Measurements from ENCODE around the gene DHRS7C.
"Not testable (repeated sequence)": the region's sequence is repeated elsewhere in the genome, so short reads cannot be mapped to it uniquely, and the experiment has no call there.

DHRS7C gene

DNA sequence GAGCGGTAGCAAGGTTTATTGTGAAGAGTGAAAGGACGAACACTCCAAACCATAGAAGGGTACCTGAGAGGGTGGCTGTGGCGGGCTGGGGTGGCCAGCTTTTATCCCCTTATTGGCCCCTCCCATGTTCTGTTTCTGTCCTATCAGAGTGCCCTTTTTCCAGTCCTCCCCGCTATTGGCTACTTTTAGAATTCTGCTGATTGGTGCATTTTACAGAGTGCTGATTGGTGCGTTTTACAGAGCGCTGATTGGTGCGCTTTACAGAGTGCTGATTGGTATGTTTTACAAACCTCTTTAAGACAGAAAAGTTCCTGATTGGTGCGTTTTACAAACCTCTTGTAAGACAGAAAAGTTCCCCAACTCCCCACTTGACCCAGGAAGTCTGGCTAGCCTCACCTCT lies 18.0 kb upstream of the DHRS7C start:
- DNase-seq = no peak

DNA sequence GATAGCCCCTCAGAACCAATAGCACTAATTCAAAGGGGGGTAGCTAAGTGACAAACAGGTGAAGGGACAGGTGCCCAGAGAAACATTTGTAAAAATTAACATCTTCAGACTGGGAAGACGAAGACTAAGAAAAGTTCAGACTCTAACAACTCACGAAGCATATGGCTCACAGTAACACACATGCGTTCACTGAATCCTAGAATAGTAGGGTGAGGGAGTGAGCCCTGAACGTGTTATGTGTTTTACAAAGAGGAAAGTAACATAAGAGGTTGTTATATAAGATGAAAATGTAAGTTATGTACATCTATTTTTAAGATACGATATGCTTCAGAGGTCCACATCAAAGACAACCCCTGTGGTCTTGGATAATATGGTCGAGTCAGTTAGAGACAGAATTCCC lies 15.3 kb upstream of the DHRS7C start:
- DNase-seq = no peak

DNA sequence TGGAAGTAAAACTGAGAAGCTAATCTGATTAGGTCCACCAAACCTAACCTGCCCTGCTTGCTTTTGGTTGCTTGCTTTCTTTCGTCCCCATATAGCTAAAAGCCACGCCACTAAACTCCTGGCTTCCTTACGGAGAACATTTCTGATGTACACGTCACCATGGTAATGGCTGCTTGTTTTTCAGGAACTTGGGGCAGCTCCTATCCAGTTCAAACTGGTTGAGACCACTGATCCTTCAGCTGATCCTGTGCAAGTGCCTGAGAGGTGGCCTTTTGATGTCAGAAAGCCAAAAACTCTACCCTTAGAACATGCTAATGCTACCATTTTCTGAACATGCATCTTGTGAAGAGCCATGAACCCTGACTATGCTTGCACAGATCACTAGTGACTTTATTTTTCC lies 14.4 kb upstream of the DHRS7C start:
- DNase-seq = no peak

DNA sequence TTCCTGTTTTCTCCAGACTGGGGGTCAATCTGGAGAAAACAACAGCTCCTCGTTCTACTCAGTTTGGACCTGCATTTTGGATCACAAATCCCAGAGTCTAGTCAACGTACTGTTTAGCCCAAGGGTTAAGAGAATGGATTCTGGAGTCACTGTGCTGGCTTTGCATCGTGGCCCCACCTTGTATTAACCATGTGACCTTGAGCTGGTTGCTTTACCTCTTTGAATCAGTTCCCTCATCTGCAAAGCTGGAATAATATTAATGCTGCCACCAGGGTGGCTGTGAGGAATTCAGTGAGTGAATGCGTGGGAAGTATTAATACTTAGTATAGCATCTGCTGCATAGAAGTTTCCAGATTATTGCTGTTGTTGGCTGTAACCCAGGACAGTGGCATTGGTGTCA lies 11.3 kb upstream of the DHRS7C start:
- DNase-seq = no peak

DNA sequence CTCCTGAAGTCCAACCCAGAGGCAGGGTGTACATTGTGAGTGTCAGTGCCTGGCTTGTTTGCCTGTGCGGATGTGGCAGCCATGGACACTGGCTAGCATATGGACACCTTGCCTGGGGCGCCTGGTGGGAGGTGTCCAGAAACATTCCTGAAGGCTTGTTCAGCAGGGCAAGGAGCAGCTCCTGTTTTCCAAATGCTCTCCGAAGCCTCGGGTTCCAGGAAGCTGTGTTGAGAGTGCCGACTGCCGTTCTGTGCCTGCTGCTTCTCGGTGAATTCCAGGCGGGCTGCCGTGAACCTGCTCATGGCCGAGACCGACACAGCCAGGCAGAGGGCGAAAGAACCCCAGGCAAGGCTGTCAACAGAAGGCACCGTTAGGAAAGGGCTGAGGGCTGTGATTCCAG lies 10.9 kb upstream of the DHRS7C start:
- DNase-seq = no peak

DNA sequence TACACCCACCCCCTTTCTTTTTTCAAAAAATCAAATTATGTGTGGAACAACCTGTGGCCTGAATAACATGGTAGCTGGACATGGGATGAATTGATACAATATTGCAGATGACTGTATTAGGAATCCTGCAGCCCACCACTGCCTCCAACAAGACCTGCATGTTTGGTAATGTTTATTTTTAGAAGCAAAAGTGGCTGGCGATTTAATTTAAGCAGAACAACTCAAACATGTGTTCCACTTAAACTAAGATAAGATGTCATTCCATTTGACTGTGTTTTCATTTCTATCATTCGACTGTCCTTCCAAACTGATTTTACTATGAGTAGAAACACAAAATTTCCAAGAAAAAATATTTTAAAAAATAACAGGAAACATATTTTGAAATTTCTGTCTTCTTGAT lies 10.1 kb upstream of the DHRS7C start:
- DNase-seq = no peak

DNA sequence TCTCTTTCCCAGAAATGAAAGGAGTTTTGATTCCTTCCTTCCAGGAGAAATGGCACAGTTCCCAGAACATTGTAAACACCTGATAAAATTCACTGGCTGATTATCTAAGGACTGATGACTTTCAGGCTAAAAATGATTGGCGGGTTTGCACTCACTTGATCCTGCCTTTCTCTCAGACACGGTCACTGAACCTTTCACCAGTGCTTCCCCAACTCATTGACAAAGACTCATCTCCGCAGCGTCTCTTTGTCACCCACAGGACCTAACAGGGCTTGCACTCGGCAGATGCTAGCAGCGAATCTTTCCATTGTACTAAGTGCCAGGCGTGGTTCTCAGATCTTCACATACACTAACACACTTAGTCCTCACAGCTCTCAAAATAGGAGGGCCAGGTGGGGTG lies 7.3 kb upstream of the DHRS7C start:
- no peak for DNase-seq

DNA sequence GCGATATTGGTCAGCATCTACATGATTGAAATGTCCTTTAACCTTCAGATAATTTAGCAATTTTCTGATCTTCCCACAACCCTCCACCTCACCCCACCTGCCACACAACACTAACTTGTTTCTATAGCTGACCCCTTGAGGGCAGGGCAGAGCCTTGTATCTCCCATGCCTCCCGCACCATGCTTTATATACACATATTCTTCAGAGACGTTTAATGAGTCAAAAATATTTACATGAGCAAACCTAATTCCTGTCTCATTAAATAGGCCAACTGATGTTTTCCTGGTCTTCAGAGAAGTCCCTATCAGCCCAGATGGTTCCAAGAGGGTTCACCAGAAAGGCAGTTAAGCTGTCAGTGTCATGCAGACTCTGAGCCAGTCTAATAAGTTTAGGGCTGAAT lies 6.6 kb upstream of the DHRS7C start:
- no peak for DNase-seq

DNA sequence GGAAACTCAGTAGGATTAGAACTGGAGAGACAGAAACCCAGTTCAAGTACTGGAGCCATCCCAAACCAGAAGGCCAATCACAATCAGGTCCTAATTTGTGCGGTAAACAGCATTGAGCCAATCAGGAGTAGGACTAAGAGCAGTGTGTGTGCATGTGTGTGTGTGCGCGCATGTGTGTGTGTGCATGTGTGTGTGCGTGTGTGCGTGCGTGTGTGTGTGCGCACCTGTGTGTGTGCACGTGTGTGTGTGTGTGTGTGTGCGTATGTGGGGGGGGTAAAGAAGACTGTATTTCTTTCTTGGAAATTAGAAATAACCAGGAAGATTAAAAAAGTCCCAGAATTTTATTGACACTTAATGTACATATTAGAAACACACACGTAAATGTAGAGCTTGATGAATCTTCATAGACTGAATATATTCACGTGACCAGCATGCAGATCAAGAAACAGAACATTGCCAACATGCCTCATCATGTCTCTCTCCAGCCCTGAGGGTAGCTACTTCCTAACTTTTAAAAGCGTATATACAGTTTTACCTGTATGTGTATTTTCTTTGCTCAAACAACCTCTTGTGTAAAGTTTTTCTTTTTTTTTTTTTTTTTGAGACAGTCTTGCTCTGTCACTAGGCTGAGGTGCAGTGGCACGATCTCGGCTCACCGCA lies 919 bp upstream of the DHRS7C start:
- no peak for DNase-seq

DNA sequence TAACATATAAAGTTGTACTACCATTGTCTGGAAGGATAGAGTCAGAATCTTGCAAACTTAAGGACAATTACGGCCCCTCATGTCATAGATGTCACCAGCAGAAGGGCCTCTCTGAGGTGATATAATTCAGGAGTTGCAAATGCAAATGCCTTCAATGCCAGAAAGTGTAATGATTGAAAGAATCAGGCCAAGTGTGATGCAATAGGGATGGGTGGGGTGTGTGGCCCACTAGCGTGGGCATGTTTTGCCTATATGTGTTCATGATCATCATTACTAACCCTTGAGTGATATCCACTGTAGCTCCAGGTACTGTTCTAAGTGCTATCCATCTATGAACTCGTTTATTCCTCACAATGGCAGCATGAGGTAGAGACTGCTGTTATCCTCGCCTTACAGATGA lies 1.1 kb downstream of the DHRS7C start:
- DNase-seq = no peak

DNA sequence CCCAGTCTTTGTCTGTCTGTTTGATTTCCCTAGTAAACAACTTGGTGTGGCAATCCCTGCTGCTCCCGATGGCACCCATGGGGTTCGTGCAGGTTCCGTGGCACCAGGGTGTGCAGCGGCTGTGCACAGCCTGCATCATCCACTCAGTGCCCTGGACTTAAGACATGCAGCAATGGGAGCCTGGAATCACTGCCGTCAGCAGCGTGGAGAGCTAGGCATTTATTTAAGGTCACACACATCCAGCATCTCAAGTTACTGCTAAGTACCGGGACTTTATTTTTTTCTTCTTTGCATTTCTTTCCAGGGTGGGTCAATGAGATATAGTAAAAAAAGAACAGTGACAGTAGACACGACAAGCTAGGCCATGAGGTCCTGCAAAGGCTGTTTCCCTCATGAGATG lies 2.8 kb downstream of the DHRS7C start:
- no peak for DNase-seq

DNA sequence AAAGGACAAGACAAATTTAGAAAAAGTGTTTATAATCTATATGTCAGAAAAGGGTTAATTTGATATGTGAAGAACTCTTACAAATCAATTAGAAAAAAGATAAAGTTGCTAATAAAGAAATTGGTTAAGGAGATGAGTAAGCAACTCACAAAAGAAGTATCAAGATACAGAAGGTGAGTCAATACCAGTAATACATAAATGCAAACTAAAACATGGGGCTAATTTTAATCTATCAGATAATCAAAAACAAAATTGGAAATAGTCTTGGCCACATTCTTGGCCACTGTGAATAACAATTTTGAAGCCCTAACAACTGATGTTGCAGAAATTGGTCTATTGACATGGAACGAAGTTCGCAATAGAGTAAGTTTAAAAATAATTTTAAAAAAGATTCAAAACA lies 6.8 kb downstream of the DHRS7C start:
- DNase-seq = no peak

DNA sequence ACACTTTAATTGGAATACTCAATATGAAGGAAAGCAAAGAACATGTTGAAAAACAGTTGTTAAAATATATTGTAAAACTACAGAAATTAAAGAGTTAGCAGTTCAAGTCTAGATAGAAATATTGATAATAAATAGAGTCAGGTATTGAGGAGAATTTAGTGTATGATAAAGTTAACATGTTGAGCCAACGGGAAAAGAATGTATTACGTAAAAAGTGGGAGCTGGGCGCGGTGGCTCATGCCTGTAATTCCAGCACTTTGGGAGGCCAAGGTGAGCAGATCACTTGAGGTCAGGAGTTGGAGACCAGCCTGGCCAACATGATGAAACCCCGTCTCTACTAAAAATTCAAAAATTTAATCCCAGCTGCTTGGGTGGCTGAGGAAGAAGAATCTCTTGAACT lies 7.9 kb downstream of the DHRS7C start:
- not testable (repeated sequence) for DNase-seq

DNA sequence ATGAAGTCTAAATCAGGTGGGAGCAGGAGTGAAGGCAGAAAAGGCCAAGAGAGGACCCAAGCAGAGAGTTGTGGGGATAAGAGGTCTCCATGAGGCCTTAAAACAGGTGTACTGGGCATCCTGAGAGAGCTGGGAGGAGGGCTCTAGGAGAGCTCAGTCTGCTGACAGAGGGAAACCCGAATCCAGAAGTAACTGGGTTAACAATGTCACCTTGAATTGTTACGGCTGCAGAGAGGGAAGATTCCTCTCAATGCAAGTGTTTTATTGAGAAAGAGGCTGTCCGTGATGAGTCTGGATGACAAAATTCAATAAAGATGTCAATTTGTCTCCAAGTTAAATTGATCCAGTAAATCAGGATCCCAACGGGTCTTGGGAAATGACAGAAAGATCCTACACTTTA lies 8.3 kb downstream of the DHRS7C start:
- DNase-seq = no peak

DNA sequence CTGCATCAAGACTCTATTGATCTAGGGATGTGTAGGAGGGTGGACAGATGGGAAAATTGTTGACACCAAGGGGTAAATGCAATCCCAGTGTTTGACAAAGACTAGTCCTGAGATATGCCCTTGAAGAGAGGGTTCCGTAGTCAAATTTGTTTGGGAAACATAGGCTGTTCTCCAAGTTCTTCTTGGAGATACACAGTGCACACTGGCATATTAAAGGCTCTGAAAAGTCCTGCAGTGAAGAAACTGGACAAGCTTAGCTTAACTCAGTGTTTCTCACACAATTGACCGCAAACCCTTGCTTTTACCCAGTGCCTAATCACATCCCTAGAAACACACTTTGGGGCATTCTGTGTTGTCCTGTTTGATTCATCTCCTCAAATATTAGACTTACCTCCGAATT lies 10.8 kb downstream of the DHRS7C start:
- DNase-seq = no peak

DNA sequence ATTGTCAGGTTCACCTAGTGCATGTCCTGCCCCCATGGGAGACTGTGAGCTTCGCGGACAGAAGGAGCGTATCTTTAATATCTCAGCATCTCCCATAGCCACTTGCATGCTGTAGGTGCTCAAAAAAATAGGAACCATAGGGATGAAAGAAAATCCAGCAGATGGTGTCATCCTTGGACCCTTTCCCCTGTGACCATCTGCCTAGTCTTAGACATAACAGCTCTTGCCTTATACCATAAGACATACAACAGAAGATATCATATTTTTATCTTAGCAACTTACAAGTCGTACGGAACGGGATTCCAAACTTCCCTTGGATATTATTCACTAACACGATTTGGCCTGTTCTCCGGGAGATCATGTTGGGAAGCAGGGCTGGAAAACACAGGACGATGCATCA lies 14.5 kb downstream of the DHRS7C start:
- DNase-seq = no peak

DNA sequence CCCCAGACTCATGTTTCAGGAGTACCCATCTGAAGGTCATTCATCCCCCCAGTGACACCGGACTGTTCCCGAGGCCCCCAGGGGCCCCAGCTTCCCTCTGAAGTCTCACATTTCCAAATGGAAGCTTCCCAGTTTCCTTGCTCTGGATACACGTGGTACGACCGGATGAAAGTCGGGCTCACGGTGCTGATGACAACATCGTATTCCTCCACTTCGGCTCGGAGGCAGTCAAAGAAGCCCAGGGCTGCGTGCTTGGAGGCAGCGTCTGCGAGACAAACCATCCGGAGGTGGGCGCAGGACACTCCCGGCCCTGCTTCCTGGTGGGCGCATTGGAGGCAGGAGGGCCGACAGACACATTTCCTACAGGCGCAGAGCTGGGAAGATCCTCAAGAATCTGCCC lies 18.7 kb downstream of the DHRS7C start:
- no peak for DNase-seq

DNA sequence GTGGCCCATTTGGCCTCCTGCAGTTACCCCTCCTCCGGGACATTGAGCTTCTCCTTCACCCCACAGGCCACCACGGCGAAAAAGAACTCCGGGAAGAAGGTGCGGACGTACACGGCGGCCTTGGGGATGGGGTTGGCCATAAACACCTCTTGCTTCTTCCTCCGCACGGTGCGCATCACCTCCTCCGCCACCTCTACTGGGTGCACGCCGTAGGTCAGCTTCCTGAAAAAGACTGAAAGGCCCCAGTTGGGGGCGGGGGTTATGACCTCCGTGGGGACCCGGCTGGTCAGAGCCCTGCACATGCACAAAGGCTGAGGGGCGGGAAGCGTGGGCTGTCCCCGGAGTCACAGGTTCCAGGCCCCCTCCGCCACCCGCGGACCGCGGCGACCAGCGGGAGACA lies 19.9 kb downstream of the DHRS7C start:
- no peak for DNase-seq

DNA sequence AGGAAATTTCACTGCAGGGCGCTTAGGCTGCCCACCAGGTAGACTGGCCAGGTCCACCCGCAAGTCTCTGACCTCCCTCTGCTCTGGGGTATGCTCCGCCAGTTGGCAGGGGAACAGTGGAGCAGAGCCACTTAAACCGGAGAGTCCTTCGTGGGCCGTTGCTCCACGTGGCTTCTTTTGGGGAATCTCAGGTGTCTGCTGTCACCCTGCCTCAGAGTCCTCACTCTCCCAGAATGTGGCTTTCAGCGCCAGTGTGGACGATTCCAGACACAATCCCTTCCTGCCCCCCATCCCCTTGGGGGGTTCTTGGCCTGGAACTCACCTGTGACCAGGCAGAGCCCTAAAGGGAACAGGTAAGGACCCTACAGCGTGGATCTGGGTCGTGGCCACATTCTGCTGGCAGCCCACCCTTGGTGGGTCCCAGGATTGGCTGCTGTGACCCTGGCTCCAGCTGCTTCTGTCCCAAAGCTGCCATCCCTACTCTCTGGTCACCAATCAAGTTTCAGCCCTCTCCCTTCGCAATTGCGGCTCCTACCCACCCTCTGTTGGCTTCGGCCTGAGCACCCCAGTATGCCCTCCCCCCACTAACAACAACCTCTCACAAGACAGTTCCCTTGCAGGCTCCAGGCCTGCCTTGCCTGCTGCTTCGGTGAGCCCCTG lies 22.2 kb downstream of the DHRS7C start:
- DNase-seq = no peak

DNA sequence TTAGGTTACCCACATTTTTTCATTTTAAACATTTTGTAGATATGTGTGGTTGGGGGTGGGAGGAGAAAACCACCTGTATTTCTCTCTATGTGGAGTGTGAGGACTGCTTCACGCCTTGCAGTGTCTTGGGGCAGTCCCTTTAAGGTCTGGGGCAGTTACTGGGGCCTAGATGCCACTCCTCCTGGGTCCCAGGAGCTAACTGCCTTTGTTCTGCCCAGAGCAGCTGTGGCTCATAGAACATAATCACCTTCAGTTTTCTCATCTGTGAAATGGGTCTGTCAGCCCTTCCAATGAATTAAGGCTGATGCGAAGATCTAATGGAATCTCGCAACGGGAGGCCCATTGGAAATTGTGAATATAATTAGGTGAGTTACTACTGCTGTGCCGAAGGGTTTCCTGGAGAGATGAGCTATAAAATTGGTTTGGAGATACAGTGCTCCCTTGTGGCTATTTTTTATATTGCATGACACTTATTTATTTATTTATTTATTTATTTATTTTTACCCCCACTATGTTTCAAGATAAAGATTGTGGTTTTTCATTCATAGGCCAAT lies 22.9 kb downstream of the DHRS7C start:
- no peak for DNase-seq

DNA sequence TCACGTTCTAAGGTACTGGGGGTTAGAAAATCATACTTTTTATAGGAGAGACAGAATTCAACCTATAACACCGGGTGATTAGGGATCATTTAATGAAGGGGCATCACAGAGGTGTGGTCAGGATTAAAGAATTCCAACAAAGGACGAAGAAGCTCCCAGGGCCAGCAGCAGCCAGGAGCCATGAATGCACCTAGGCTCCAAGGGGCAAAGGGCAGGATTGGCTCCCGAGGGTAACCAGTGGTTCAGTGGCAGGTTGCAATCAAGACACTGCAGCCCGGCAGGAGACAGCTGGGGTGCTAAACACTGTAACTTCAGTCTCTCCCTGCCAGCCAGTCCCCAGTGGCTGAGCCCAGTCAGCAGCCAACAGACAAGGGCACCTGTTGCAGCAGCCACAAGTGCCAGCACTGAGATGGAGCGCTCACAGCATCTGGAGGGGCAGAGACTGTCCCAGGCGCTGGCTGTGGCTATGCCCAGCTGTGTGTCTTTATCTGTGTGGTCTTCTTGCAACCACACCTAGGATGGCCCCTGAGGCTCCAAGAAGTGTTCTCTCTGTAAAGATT lies 23.9 kb downstream of the DHRS7C start:
- DNase-seq = no peak

DNA sequence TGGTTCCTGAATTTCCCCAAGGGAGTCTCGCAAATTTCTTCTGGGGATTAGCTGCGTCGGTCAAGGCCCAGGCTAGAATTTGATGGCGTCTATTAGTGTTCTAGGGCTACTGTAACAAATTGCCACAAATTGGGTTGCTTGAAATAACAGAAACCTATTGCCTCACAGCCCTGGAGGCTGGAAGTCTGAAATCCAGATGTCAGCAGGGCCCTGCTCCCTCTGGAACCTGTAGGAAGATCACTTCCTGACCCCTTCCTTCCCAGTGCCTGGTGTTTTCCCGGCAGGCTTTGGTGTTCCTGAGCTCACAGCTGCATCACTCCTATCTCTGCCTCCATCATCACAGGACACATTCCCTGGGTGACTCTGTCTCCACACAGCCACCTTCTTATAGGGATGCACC lies 24.4 kb downstream of the DHRS7C start:
- DNase-seq = no peak

DNA sequence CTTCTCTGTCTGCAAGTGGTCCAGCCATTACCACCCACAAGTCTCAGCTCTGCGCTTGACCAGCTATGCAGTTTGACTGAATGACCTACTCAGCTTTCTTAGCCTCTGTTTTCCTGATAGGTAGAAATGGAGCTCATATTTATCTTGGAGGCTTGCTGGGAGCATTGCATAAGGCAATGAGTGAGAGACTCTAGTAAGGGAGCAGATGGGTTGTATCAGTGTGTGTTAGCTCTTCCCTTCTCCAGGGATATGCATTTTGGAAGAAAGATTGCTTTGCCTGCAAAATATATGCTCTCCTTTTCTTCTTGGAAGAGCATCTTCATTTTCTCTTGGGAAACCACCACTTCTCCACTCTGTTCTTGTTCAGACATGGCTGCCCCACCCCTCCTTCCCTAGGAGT lies 26.1 kb downstream of the DHRS7C start:
- no peak for DNase-seq

DNA sequence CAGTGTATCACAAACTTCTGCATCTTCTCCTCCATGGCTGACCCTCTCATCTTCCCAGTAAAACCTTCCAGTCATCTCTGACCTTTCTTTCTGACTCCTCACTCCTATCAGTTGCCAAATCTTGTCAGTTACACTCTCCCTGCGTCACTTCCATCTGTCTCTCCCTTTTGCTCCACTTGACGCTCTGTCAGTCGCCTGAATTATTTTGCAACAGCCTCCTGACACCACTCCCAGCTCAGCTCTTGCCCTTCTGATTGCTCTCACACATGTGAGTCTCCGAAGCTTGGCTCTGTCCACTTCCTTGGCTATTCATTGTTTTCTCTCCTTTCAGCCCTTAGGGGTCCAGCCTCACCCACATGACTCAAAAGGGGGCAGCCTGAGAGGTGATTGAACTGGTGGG lies 27.7 kb downstream of the DHRS7C start:
- DNase-seq = no peak

DNA sequence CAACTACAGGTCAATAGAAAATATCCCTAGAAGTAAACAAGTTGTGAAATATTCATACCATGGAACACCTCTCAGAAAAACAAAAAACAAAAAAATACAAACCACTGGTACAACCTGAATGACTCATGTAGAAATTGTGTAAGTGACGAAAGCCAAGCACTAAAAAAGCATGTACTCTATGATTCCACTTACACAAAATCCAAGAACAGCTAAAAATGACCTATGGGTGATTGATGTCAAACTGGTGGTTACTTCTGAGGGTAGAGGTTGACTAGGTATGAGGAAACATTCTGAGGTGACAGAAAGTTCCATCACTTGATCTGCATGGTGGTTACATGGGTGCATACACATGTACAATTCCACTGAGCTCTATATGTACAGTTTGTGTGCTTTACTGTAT lies 31.1 kb downstream of the DHRS7C start:
- DNase-seq = no peak

All from activated gamma-delta T cell (primary cell).